WTC11 (cell line): ENCODE results near the gene GLB1L2. TPM values are rescaled to one million over a fixed set of nuclear protein-coding genes. Genes with fewer than 3 reads are reported as not detected.

Source experiments
- ATAC-seq: fragments of 200-7000 bp; cut with Tn5 transposase; 2 replicates; pipeline ENCODE4 v1.10.0; 2021; ENCODE audit warnings: mild to moderate bottlenecking, moderate library complexity
- CTCF ChIA-PET: fragments of 300-600 bp; sonication (Branson Sonifier 250); formaldehyde crosslinking; loops from one replicate; lab custom pipeline; 2021; ENCODE audit warnings: antibody characterized with exemption; lab: Charles Lee
- POLR2A ChIA-PET: fragments of 350-600 bp; sonication (Branson Sonifier 250); formaldehyde crosslinking; loops from one replicate; lab custom pipeline; 2021; ENCODE audit warnings: antibody characterized with exemption; lab: Charles Lee
- DNase-seq: peaks from one replicate; pipeline ENCODE4 v3.0.0; 2021; ENCODE audit warnings: low spot score
- H3K27ac Mint-ChIP-seq: 2 replicates; pipeline ENCODE4 v1.8.0; 2021; ENCODE audit warnings: mixed read lengths
- H3K27me3 Mint-ChIP-seq: 2 replicates; pipeline ENCODE4 v1.8.0; 2021; ENCODE audit warnings: low read depth, mild to moderate bottlenecking, moderate library complexity, mixed read lengths
- H3K36me3 Mint-ChIP-seq: 2 replicates; pipeline ENCODE4 v1.8.0; 2021; ENCODE audit warnings: mixed read lengths
- H3K4me1 Mint-ChIP-seq: 2 replicates; pipeline ENCODE4 v1.8.0; 2022; ENCODE audit warnings: mixed read lengths
- H3K4me3 Mint-ChIP-seq: 2 replicates; pipeline ENCODE4 v1.8.0; 2021; ENCODE audit warnings: mild to moderate bottlenecking, moderate library complexity, mixed read lengths
- H3K9me3 Mint-ChIP-seq: 2 replicates; pipeline ENCODE4 v1.8.0; 2021; ENCODE audit warnings: mixed read lengths
- CBFB ChIP-seq: sonication (generic); formaldehyde crosslinking; IDR thresholded peaks from 2 replicates; pipeline ENCODE4 v1.8.1; 2022; ENCODE audit warnings: mild to moderate bottlenecking, low read depth, missing genetic modification reagents
- EMX1 ChIP-seq: fragments of 250-450 bp; sonication (Bioruptor Pico); IDR thresholded peaks from 2 replicates; pipeline ENCODE4 v1.8.0; 2021; ENCODE audit warnings: mild to moderate bottlenecking
- IRF2 ChIP-seq: sonication (generic); formaldehyde crosslinking; IDR thresholded peaks from 2 replicates; pipeline ENCODE4 v1.8.0; 2022; ENCODE audit warnings: low read depth, missing genetic modification reagents, borderline replicate concordance
- NR1H2 ChIP-seq: sonication (generic); formaldehyde crosslinking; IDR thresholded peaks from 2 replicates; pipeline ENCODE4 v1.9.0; 2021; ENCODE audit warnings: mild to moderate bottlenecking, moderate library complexity, missing genetic modification reagents
- NR3C1 ChIP-seq: sonication (generic); formaldehyde crosslinking; conservative IDR thresholded peaks from 2 replicates; pipeline ENCODE4 v1.8.1; 2023; ENCODE audit warnings: low read depth, mild to moderate bottlenecking, missing genetic modification reagents
- PRDM15 ChIP-seq: sonication (generic); formaldehyde crosslinking; IDR thresholded peaks from 2 replicates; pipeline ENCODE4 v1.8.0; 2022; ENCODE audit warnings: missing genetic modification reagents
- TEAD1 ChIP-seq: sonication (generic); formaldehyde crosslinking; IDR thresholded peaks from 2 replicates; pipeline ENCODE4 v1.8.0; 2022; ENCODE audit warnings: mild to moderate bottlenecking, missing genetic modification reagents
- USF2 ChIP-seq: sonication (generic); formaldehyde crosslinking; IDR thresholded peaks from 2 replicates; pipeline ENCODE4 v1.8.1; 2023; ENCODE audit warnings: mild to moderate bottlenecking, missing genetic modification reagents, moderate library complexity
- ZNF219 ChIP-seq: sonication (generic); formaldehyde crosslinking; IDR thresholded peaks from 2 replicates; pipeline ENCODE4 v1.8.0; 2023; ENCODE audit warnings: missing genetic modification reagents, mild to moderate bottlenecking, borderline replicate concordance
- ZNF317 ChIP-seq: sonication (generic); formaldehyde crosslinking; IDR thresholded peaks from 2 replicates; pipeline ENCODE4 v1.8.1; 2023; ENCODE audit warnings: low read depth, mild to moderate bottlenecking, moderate library complexity, missing genetic modification reagents, borderline replicate concordance
- total RNA-seq: library from RNA; stranded (reverse); gene quantifications from 3 replicates; pipeline ENCODE4 v1.2.3, GENCODE V29; 2021
- TF ChIP-seq, protein P1 (sequence below): sonication (generic); formaldehyde crosslinking; IDR thresholded peaks from 2 replicates; pipeline ENCODE4 v1.8.0; 2023; ENCODE audit warnings: missing genetic modification reagents, mild to moderate bottlenecking, borderline replicate concordance
- TF ChIP-seq, protein P2 (sequence below): fragments of 250-450 bp; sonication (Bioruptor Pico); IDR thresholded peaks from 2 replicates; pipeline ENCODE4 v1.9.0; 2021; ENCODE audit warnings: moderate library complexity, mild to moderate bottlenecking, inconsistent platforms, borderline replicate concordance
- TF ChIP-seq, protein P3 (sequence below): sonication (generic); formaldehyde crosslinking; IDR thresholded peaks from 2 replicates; pipeline ENCODE4 v1.8.1; 2023; ENCODE audit warnings: mild to moderate bottlenecking, missing genetic modification reagents, moderate library complexity
- TF ChIP-seq, protein P4 (sequence below): sonication (generic); formaldehyde crosslinking; IDR thresholded peaks from 2 replicates; pipeline ENCODE4 v1.8.1; 2022; ENCODE audit warnings: low read depth, mild to moderate bottlenecking, moderate library complexity, missing genetic modification reagents, borderline replicate concordance
- TF ChIP-seq, protein P5 (sequence below): sonication (generic); formaldehyde crosslinking; IDR thresholded peaks from 2 replicates; pipeline ENCODE4 v1.8.1; 2022; ENCODE audit warnings: mild to moderate bottlenecking, missing genetic modification reagents, moderate library complexity, borderline replicate concordance

The GLB1L2 gene
- total RNA-seq, 1 experiment from 2014 or later: 6.0 TPM

GRCh38 chr11:134333312-134333711 is 1.5 kb downstream of the GLB1L2 start:
- Mint-ChIP-seq H3K27ac (no peak overlapping the region), H3K27me3 (peaks cover 46% of the 10 kb centered on the region)
- ATAC-seq: no peak

GRCh38 chr11:134333946-134334345 is 2.2 kb downstream of the GLB1L2 start:
- POLR2A ChIA-PET: no interaction called here
- H3K4me3 Mint-ChIP-seq: no peak overlapping the region

More at GRCh38 chr11:134333312-134333711, 1.5 kb downstream of the GLB1L2 start:
- TF ChIP-seq NR3C1 (CRISPR knock-in tag): no peak
- TF ChIP-seq, protein P1, sequence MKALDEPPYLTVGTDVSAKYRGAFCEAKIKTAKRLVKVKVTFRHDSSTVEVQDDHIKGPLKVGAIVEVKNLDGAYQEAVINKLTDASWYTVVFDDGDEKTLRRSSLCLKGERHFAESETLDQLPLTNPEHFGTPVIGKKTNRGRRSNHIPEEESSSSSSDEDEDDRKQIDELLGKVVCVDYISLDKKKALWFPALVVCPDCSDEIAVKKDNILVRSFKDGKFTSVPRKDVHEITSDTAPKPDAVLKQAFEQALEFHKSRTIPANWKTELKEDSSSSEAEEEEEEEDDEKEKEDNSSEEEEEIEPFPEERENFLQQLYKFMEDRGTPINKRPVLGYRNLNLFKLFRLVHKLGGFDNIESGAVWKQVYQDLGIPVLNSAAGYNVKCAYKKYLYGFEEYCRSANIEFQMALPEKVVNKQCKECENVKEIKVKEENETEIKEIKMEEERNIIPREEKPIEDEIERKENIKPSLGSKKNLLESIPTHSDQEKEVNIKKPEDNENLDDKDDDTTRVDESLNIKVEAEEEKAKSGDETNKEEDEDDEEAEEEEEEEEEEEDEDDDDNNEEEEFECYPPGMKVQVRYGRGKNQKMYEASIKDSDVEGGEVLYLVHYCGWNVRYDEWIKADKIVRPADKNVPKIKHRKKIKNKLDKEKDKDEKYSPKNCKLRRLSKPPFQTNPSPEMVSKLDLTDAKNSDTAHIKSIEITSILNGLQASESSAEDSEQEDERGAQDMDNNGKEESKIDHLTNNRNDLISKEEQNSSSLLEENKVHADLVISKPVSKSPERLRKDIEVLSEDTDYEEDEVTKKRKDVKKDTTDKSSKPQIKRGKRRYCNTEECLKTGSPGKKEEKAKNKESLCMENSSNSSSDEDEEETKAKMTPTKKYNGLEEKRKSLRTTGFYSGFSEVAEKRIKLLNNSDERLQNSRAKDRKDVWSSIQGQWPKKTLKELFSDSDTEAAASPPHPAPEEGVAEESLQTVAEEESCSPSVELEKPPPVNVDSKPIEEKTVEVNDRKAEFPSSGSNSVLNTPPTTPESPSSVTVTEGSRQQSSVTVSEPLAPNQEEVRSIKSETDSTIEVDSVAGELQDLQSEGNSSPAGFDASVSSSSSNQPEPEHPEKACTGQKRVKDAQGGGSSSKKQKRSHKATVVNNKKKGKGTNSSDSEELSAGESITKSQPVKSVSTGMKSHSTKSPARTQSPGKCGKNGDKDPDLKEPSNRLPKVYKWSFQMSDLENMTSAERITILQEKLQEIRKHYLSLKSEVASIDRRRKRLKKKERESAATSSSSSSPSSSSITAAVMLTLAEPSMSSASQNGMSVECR (CRISPR knock-in tag): no peak
- TF ChIP-seq ZNF219 (CRISPR knock-in tag): no peak
- TF ChIP-seq PRDM15 (CRISPR knock-in tag): no peak
- Mint-ChIP-seq H3K9me3 (no peaks in the 10 kb centered on the region), H3K36me3 (no peaks in the 10 kb centered on the region), H3K4me1 (peaks cover 26% of the 10 kb centered on the region), H3K4me3 (peak overlapping the region; percentile 59)
- POLR2A ChIA-PET: no interaction called here
- CTCF ChIA-PET: interaction anchor here (1.0 kb wide), 1 partner anchor 16 kb away, joined by 3 read pairs; no protein-coding TSS in a partner anchor
- DNase-seq: no peak

GRCh38 chr11:134334796-134335571 is 3.2 kb downstream of the GLB1L2 start:
- no peak overlapping the region for H3K27ac Mint-ChIP-seq
- no peak overlapping the region for H3K4me3 Mint-ChIP-seq
- DNase-seq (no peak), ATAC-seq (no peak)
- ChIA-PET POLR2A (no interaction called here), CTCF (no interaction called here)
- peaks cover 24% of the 10 kb centered on the region for H3K4me1 Mint-ChIP-seq
- no peaks in the 10 kb centered on the region for H3K9me3 Mint-ChIP-seq
- no peaks in the 10 kb centered on the region for H3K36me3 Mint-ChIP-seq
- peaks cover 38% of the 10 kb centered on the region for H3K27me3 Mint-ChIP-seq
- no peak for TF ChIP-seq USF2 (CRISPR knock-in tag)
- TF ChIP-seq, protein P2, sequence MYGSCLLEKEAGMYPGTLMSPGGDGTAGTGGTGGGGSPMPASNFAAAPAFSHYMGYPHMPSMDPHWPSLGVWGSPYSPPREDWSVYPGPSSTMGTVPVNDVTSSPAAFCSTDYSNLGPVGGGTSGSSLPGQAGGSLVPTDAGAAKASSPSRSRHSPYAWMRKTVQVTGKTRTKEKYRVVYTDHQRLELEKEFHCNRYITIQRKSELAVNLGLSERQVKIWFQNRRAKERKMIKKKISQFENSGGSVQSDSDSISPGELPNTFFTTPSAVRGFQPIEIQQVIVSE: no peak
- TF ChIP-seq IRF2 (CRISPR knock-in tag): no peak
- no peak for TF ChIP-seq CBFB (CRISPR knock-in tag)
- TF ChIP-seq TEAD1 (CRISPR knock-in tag): no peak
- TF ChIP-seq, protein P3, sequence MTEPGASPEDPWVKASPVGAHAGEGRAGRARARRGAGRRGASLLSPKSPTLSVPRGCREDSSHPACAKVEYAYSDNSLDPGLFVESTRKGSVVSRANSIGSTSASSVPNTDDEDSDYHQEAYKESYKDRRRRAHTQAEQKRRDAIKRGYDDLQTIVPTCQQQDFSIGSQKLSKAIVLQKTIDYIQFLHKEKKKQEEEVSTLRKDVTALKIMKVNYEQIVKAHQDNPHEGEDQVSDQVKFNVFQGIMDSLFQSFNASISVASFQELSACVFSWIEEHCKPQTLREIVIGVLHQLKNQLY (CRISPR knock-in tag): no peak
- TF ChIP-seq NR1H2 (CRISPR knock-in tag): no peak
- TF ChIP-seq, protein P4, sequence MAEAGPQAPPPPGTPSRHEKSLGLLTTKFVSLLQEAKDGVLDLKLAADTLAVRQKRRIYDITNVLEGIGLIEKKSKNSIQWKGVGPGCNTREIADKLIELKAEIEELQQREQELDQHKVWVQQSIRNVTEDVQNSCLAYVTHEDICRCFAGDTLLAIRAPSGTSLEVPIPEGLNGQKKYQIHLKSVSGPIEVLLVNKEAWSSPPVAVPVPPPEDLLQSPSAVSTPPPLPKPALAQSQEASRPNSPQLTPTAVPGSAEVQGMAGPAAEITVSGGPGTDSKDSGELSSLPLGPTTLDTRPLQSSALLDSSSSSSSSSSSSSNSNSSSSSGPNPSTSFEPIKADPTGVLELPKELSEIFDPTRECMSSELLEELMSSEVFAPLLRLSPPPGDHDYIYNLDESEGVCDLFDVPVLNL (CRISPR knock-in tag): no peak
- TF ChIP-seq ZNF317 (CRISPR knock-in tag): no peak
- TF ChIP-seq EMX1 (CRISPR knock-in tag): no peak

More at GRCh38 chr11:134333946-134334345, 2.2 kb downstream of the GLB1L2 start:
- TF ChIP-seq, protein P5, sequence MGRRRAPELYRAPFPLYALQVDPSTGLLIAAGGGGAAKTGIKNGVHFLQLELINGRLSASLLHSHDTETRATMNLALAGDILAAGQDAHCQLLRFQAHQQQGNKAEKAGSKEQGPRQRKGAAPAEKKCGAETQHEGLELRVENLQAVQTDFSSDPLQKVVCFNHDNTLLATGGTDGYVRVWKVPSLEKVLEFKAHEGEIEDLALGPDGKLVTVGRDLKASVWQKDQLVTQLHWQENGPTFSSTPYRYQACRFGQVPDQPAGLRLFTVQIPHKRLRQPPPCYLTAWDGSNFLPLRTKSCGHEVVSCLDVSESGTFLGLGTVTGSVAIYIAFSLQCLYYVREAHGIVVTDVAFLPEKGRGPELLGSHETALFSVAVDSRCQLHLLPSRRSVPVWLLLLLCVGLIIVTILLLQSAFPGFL (CRISPR knock-in tag): no peak
- TF ChIP-seq, all 79 proteins: peak for 0
- Mint-ChIP-seq H3K27me3 (peaks cover 46% of the 10 kb centered on the region), H3K36me3 (no peaks in the 10 kb centered on the region), H3K9me3 (no peaks in the 10 kb centered on the region), H3K27ac (no peak overlapping the region), H3K4me1 (peaks cover 26% of the 10 kb centered on the region)
- CTCF ChIA-PET: interaction anchor here (1.0 kb wide), 1 partner anchor 16 kb away, joined by 3 read pairs; no protein-coding TSS in a partner anchor
- no peak for DNase-seq
- no peak for ATAC-seq
